ENCODE measurements around the gene RAB30.
"Not testable (repeated sequence)": the region's sequence is repeated elsewhere in the genome, so short reads cannot be mapped to it uniquely, and the experiment has no call there.

RAB30 gene

GRCh38 chr11:83035070-83035854 is 36.4 kb downstream of the RAB30 start:
- no peak for DNase-seq

DNA sequence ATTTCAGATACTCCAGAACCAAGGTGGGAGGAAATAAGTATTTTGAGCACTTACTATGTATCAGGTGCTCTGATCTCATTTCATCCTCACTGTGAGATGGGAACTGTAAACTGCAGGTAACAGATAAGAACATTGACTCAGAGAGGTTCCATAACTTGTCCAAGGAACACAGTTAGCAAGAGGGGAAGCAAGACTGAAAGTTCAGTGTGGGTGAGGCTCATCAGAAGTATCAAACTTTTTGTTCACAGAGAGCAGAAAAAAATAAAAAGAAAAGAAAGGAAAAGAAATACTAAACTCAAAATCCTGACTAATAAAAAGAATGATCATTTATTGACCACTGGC is 37.1 kb downstream of the RAB30 start:
- DNase-seq, result no peak

- no peak for DNase-seq
Measured at GRCh38 chr11:83033972-83034672, 37.6 kb downstream of the RAB30 start.

GRCh38 chr11:83033371-83033770 is 38.3 kb downstream of the RAB30 start:
- no peak for DNase-seq

- no peak for DNase-seq
Measured at GRCh38 chr11:83031127-83031526, 40.6 kb downstream of the RAB30 start.

DNA sequence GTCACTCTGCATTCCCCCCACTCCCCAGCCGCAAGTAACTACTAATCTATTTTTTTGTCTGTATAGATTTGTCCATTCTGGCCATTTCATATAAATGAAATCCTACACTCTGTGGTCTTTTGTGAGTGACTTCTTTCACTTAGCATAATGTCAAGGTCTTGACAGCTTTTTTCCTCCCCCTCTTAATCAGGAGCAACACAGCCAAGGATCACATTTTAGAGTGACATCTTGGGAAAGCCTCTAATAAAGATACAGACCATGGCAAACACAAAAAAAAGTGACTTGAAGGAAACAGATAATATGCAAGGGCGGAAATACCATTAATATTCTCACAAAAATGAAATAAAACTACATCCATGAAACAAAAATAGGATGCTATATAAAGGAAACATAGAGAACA is 43.9 kb downstream of the RAB30 start:
- DNase-seq, result no peak

DNA sequence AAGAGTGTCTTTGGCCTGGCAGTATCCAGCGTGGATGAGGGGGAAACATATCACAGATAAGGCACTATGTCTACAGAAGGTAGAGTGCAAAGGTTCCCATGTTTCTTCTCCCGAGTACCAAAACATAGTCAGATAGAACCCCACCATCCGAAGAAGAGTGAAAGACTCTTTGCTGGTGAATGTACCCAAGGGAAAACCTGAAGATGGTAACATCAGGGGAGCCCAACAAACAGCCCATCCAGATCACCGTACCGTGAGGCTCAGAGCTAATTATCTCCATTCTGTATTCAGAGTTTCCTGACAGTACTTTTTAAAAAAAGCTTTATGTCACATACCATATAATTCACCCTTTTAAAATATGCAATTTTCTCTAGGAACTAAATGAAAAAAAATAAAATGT is 44.4 kb downstream of the RAB30 start:
- no peak for DNase-seq

DNA sequence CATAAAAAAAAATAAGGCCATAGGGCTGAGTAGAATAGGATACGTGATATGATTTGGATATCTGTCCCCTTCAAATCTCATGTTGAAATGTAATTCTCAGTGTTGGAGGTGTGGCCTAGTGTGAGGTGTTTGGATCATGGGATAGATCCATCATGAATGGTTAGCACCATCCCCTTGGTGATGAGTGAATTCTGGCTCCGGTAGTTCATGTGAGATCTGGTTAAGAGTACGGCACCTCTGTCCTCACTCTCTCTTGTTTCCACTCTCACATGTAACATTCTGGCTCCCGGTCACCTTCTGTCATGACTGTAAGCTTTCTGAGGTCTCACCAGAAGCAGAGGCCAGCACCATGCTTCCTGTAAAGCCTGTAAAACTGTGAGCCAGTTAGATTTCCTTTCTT is 45.5 kb downstream of the RAB30 start:
- DNase-seq, result no peak

DNA sequence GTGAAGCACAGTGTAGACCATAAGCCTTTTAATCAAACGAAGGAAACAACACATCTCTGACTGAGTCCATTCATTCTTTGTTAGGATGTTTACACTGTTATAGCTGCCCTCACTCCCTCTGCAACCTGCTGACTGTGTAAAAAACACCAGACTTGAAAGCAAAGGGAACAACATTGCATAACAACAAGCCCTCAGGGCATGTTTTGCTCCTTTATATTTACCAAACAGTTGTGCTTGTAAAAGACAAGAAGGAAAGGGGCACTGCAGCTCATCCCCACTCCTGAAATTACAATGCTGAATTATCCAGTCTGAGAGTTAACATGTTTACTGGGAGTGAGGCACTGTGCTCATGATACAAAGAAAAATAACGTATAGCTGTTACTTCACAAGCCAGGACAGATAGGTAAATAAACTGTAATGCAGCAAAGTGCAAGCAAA is 46.4 kb downstream of the RAB30 start:
- no peak for DNase-seq

GRCh38 chr11:83024270-83024854 is 47.3 kb downstream of the RAB30 start:
- no peak for DNase-seq

- no peak for DNase-seq
Measured at GRCh38 chr11:83023410-83023809, 48.3 kb downstream of the RAB30 start.

- no peak for DNase-seq
Measured at GRCh38 chr11:83021780-83022125, 49.9 kb downstream of the RAB30 start.

GRCh38 chr11:83020942-83021779 is 50.5 kb downstream of the RAB30 start:
- no peak for DNase-seq

GRCh38 chr11:83019888-83020579 is 51.7 kb downstream of the RAB30 start:
- DNase-seq, result no peak

DNA sequence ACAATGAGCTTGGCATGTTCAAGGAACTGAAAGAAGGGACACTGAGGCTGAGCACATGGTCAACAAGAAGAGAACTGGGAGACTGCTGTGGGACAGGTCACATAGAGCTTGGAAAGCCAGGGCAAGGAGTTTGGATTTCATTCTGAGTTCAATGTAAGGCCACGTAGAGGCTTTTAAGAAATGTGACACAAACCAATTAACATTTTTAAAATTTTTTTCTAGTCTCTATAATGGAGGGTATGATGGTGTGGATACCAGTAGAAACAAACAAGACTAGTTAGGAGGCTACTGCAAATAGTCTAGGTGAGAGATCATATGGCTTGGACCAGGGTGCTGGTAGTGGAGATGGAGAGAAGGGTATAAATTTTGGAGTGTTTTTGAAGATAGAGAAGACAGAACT is 56.7 kb downstream of the RAB30 start:
- no peak for DNase-seq

GRCh38 chr11:83012168-83013067 is 59.3 kb downstream of the RAB30 start:
- no peak for DNase-seq

DNA sequence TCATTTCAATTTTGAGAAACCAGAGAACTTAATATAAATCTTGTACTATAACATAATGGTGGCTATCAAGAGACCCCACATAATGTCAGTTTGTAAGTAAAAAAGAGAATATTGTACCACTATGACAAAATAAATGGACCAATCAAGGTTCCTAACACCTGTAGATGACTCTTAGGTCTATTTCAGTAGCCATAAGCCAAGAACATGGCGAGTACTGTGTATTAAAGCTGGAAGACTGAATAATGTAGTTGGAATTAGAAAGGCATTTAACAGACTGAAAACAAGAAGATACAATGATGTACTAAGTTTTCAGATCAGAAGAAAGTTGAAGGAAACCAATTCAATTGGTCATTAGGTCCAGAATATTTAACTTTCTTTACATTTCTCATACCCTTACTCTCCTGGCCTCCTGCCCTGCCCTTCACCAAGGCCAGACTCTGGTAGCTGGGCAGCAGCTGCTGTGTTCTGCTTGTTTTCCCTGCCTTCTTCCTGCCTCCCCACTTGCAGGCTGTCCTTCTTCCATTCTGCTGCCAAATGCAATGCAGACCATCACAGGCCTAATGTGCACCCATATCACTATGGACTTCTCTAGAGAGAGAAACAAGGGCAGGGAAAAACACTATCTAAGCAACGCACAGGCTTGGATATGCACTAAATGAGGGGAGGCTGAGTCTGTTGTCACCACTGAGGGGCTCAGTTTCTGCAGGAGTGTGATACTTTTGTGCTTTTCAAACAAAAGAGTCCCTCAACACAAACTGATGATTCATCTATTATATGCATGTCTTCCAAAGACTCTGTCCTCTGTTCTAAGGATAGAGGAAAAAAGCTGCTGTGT is 60.1 kb downstream of the RAB30 start:
- DNase-seq, result no peak

GRCh38 chr11:83009999-83010398 is 61.7 kb downstream of the RAB30 start:
- DNase-seq, result no peak

- not testable (repeated sequence) for DNase-seq
Measured at GRCh38 chr11:83009136-83009535, 62.6 kb downstream of the RAB30 start.

DNA sequence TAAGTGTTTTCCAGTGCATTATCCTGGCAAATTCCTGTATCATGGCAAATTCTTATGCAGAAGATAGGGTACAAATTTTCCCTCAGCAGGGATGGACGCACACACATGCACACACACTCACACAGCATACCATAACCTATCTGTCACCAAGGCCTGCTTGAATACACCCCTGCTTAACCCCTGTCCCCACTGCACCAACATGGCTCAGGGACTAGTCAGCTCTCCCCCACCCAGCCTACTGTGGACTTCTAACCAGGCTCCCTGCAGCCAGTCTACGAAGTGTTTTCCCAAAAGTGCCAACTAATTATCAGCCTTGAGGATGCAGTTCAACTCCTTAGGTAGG is 63.1 kb downstream of the RAB30 start:
- DNase-seq, result no peak

Measured in activated CD4-positive, alpha-beta T cell treated with anti-CD3 and anti-CD28 coated beads, Interleukin-2, amount 50 U/mL, for 48 hours (primary cell).